SH-SY5Y (cell line): ENCODE results near the gene CCR6.

Source experiments
- GATA2 ChIP-seq: IDR thresholded peaks from 2 replicates; pipeline ENCODE4 v1.6.1; 2011; ENCODE audit warnings: mild to moderate bottlenecking, low read depth, low read length
- GATA3 ChIP-seq: IDR thresholded peaks from 2 replicates; pipeline ENCODE4 v1.6.1; 2011; ENCODE audit warnings: low read depth, mild to moderate bottlenecking, low read length, moderate library complexity

DNA sequence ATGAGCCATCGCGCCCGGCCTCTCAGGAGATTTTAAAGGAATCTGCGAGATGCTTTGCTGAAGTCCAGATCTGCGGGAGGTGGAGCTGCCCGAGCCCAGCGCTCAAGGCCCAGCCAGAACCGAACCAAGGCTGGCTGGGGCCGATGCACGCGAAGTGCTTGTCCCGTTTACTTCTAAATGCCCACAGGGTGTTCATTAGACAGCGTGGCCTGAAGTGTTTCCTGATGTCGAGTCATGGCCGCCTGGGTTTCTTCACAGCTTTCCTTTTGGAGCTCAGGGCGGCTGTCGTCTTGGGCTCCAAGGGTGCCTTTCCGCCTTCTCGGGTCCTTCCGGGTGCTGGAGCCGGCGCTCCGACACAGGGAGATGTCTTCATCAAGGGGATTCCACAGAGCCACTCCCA is 25.1 kb upstream of the CCR6 start:
- TF ChIP-seq GATA2 (no peak), GATA3 (no peak)
